GM18505 (cell line): Measurements from ENCODE around the gene OBSCN.
"Not testable (repeated sequence)": the region's sequence is repeated elsewhere in the genome, so short reads cannot be mapped to it uniquely, and the experiment has no call there.

Source experiments
- ATAC-seq: cut with Tn5 transposase; IDR thresholded peaks from one replicate; pipeline ENCODE4 v1.9.1; 2021; ENCODE audit not compliant: unreplicated experiment
- POLR2A ChIP-seq: IDR thresholded peaks from 4 replicates; pipeline ENCODE4 v1.6.1; 2011; ENCODE audit warnings: borderline replicate concordance; ENCODE audit not compliant: insufficient read depth, insufficient read length; ENCODE audit errors: extremely low read depth

The OBSCN gene

DNA sequence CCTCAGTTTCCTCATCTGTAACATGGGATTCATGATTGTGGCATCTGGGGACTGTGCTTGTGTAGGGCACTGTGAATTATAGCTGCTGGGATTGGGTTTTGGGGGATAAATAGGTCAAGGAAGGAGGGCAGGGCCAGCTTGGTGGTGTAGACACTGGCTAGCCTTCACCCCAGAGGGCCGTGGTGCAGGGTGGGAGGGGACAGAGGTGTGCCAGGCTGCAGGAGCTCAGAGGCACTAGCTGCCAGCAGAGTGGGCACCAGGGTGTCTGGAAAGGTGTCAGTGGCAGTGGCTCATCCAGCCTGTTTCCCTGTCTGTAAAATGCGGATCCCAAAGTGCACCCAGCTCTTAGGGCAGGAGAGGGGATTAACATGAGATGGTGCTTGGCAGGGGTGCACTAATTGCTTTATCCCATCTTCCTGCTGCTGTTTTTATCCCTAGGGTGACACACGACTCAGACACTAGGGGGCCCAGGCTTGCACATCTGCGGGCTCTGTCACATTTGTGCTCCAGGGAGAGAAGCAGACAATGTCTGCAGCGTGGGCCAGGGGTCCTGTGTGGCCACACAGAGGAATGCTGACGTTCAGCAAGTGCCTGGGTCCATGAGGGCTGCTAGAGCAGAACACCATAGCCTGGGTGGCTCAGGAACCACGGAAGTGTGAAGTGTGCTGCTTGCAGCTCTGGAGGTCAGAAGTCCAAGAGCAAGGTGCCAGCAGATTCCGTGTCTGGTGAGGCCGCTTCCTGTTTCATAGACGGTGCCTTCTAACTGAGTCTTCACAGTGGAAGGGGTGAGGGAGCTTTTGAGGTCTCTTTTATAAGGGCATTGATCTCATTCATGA lies 19.3 kb downstream of the OBSCN start:
- no peak for ATAC-seq
- TF ChIP-seq POLR2A, result no peak

DNA sequence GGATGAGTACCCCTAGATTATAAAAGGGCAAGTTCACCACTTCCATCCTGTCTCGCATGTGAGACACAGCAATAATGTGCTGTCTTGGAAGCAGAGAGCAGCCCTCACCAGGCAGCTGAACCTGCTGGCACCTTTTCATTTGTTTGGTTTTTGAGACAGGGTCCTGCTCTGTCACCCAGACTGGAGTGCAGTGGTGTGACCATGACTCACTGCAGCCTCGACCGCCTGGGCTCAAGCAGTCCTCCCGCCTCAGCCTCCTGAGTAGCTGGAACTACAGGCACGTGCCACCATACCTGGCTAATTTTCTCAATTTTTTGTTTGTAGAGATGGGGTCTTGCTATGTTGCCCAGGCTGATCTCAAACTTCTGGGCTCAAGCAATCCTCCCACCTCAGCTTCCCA lies 20.3 kb downstream of the OBSCN start:
- not testable (repeated sequence) for ATAC-seq

DNA sequence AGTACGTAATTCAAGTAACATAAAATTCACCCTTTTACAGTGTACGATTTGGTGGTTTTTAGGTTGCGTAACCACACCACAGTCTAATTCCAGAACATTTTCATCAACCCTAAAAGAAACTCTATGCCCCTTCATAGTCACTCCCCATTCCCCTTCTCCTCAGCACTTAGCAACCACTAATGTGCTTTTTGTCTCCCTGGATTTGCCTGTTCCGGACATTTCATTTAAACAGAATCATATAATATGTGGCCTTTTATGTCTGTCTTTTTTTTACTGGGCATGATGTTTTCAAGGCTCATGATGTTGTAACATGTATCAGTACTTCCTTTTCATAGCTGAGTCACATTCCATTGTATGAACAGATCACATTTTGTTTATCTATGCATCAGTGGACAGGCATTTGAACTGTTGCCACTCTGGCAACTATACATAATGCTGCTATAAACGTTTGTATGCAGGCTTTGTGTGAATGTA lies 20.8 kb downstream of the OBSCN start:
- no peak for TF ChIP-seq POLR2A
- no peak for ATAC-seq

DNA sequence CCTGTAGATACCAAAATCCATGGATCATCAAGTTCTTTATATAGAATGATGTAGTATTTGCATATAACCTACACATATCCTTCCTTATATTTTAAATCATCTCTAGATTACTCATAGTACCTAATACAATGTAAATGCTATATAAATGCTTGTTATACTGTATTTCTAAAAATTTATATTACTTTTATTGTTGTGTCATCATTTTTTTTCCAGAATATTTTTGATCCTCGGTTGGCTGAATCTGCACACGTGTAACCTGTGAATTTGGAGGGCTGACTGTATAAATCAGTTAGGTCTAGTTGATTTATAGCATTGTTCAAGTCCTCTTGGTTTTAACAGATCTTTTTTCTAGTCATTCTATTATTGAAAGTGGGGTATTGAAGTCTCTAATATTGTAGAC lies 23.3 kb downstream of the OBSCN start:
- TF ChIP-seq POLR2A, result no peak
- no peak for ATAC-seq

DNA sequence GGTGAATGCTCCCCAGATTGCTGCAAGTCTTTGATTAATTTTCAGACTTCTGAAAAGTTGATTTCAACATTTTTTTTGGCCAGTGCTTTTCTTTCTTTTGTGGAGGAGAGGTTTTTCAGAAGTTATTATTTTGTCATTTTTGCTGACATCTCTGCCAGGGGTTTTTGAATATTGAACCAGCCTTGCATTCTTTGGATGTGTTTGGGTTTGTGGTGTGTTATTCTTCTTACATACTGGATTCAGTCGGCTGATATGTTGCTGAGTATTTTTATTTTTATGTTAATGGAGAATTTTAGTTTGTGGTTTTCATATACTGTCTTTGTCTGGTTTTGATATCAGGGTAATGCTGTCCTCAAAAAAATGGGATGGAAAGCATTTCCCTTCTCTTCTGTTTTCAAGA lies 25.3 kb downstream of the OBSCN start:
- ATAC-seq, result no peak
- TF ChIP-seq POLR2A, result no peak

DNA sequence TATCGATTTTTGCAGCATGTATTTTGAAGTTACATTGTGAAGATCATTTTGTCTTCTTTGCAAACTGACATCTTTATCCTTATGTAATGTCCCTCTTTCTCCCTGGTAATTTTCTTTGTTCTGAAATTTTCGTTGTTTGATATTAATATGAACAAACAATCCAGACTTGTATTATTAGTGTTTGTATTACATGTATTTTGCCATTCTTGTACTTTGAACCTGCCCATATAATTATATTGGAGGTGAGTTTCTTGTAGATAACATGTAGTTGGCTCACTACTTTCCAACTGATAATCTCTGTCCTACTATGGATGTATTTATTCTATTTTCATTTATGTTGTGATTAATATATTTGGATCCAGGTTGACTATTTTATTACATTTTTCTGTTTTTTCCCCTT lies 27.1 kb downstream of the OBSCN start:
- TF ChIP-seq POLR2A, result no peak
- no peak for ATAC-seq

DNA sequence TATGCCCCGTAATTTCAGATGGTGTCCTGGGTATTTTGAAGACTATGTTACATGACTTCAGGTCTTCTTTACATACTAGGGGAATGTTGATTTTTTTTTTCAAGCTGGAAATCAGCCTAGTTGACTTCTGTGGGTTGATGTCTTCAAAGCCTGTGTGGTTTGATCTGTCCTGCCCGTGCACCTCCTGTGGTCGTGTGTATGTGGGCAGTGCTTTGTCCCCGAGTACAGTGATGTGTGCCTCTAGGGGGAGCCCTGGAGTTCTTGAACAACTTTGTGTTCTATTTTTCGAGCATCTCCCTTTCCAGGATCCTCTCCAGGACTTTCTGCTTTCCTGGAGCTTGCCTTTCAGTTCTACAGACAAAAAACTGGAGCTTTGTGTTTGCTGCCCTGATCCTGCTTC lies 28.9 kb downstream of the OBSCN start:
- ATAC-seq, result no peak

DNA sequence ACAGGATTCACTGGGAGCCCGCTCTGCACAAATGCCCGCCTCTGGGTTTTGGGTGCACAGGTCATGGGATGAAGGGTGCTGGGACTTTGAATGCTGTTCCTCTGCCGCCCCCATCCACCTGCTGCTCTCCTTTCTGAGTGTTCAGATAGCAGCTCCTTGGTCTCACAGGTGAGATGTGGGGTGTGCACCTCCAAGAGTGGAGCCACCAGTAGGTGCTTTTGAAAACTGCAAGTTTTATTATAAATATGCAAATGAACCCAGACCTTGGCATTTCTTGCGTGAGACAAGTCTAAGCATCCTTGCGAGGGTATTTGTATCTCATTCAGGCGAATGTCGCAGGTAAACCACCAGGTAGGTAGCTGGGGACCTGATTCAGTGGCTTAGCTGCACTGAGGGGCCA lies 30.2 kb downstream of the OBSCN start:
- ATAC-seq, result no peak
- no peak for TF ChIP-seq POLR2A

More for the DNA sequence above, 28.9 kb downstream of the OBSCN start:
- no peak for TF ChIP-seq POLR2A

DNA sequence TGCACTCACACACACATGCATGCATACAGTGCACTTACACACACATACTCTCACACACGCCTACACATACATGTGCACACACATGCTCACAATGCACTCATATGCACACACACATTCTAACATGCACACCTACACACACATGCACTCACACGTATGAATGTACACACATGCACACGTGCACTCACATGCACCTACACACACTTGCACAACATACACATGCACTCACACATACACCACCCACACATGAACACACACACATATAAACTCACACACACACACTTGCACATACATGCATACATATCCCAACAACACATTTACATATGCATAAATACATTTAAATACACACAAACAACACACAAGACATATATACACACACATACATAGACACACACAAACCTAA lies 30.6 kb downstream of the OBSCN start:
- no peak for TF ChIP-seq POLR2A
- ATAC-seq, result no peak

DNA sequence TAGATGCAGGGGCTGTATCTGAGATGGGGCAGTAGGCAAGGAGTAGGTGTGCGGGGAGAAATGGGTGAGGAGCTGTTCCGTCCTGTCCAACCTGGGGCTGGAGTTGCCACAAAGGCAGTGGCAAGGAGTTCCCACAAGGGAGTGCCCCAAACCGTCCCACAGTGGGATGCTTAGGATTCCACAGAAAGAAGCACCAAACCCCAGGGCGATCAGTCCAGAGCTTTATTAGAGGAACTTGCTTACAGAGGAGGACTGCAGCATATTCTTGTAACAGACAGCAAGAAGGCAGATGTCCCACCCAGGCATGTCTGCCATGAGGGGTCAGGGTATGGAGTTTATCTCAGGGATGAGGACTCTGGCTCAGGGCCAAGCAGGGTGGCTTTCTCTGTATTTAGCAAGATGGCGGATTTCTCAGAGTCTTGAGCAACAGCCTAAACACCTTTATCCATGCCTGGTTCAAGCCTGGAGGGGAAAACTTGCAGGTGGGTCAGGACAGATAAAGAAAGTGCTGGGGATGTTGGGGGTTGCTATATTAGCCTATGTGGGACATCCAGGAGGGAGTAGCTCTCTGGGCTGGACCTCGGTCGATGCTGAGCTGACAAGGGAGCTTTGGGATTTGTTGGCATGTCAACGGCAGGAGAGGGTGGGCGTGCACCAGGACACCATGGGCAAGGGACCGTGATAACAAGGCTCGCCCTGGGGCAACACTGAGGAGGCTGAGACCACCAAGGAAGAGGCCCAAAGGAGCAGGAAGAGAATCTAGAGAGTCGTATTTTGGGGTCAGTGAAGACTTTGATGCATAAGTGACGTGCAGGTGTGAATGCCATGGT lies 32.8 kb downstream of the OBSCN start:
- no peak for ATAC-seq
- no peak for TF ChIP-seq POLR2A

DNA sequence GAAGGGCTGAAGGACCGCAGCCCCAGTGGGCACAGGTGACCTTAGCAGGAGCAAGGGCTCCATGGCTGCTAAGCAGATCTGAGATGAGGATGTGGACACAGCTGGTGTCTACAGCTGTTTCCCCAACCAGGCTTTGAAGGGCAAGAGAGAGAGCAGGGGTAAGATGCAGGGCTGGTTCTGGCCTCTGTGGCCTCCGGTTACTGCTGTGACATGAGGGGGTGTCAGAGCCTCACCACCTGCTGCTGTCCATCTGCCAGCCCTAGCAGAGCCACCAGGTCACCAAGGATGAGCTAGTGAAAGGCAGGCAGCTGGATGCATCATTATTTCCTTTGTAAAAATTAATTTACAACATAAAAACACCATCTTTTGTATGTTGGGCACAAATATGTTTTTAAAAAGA lies 33.4 kb downstream of the OBSCN start:
- TF ChIP-seq POLR2A, result no peak
- ATAC-seq, result no peak

DNA sequence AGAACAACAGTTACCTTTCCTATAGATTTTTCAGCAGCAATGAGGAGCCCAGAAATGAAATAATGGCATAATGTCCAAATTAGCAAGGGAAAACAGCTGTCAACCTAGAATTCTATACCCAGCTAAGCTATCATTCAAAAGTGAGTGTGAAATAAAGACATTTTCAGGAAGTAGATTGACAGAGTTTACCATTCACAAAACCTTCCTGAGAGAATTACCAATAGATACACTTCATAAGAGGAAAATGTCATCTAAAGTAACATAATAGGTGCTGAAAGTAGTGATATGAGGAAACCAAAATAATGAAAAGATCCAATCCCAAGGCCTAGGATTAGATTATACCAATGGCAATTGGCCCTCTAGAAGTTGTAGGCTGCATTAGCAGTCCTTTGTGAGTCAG lies 34.6 kb downstream of the OBSCN start:
- TF ChIP-seq POLR2A, result no peak
- ATAC-seq, result no peak

DNA sequence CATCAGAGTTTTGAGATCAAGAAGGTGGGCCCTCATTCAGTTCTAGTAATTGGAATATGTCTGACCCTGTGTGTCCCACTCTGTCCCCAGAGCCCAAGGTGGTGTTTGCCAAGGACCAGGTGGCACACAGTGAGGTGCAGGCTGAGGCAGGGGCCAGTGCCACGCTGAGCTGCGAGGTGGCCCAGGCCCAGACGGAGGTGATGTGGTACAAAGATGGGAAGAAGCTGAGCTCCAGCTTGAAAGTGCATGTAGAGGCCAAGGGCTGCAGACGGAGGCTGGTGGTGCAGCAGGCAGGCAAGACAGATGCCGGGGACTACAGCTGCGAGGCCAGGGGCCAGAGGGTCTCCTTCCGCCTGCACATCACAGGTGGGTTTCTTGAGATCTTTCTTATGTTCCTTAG lies 35.2 kb downstream of the OBSCN start:
- no peak for ATAC-seq
- TF ChIP-seq POLR2A, result no peak

DNA sequence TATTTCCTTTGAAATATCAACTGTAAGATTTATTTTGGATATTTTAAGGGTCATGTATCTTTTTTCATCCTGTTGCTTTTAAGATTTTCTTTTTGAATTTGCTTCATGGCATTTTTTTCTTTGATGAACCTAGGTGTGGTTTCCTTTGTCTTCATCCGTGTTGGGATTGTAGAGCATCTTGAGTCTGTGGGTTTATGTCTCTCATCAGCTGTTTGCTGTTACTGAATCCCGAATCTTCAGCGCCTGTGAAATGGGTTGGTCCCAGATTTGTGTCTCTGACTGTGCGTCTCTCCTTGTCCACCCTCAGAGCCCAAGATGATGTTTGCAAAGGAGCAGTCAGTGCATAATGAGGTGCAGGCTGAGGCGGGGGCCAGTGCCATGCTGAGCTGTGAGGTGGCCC lies 36.1 kb downstream of the OBSCN start:
- ATAC-seq, result not testable (repeated sequence)

DNA sequence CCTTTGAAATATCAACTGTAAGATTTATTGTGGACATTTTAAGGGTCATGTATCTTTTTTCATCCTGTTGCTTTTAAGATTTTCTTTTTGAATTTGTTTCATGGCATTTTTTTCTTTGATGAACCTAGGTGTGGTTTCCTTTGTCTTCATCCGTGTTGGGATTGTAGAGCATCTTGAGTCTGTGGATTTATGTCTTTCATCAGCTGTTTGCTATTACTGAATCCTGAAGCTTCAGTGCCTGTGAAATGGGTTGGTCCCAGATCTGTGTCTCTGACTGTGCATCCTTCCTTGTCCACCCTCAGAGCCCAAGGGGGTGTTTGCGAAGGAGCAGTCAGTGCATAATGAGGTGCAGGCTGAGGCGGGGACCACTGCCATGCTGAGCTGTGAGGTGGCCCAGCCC lies 37.3 kb downstream of the OBSCN start:
- no peak for TF ChIP-seq POLR2A
- no peak for ATAC-seq
